Mononuclear cell (primary cell): Measurements from ENCODE around the gene FIBCD1. TPM values are rescaled to one million over a fixed set of nuclear protein-coding genes. Genes with fewer than 3 reads are reported as not detected.

Source experiments
- H3K27me3 ChIP-seq: 2 replicates; pipeline ENCODE4 v1.6.0; 2011; ENCODE audit warnings: low read length, control low read depth; ENCODE audit not compliant: insufficient read depth
- H3K4me1 ChIP-seq: 2 replicates; pipeline ENCODE4 v1.5.1; 2011; ENCODE audit warnings: mild to moderate bottlenecking, low read length, control low read depth; ENCODE audit not compliant: insufficient read depth
- H3K4me3 ChIP-seq: 2 replicates; pipeline ENCODE4 v1.5.1; 2011; ENCODE audit warnings: mild to moderate bottlenecking, low read length, moderate library complexity
- H3K9me3 ChIP-seq: 2 replicates; pipeline ENCODE4 v1.5.1; 2011; ENCODE audit warnings: low read depth, mild to moderate bottlenecking, control low read depth, low read length
- total RNA-seq: library from RNA; depleted of rRNA; stranded (reverse); fragments of >200 nt; gene quantifications from one replicate; pipeline ENCODE4 v1.2.3, GENCODE V29; 2012

Gene FIBCD1
- total RNA-seq, 1 donor = not detected

DNA sequence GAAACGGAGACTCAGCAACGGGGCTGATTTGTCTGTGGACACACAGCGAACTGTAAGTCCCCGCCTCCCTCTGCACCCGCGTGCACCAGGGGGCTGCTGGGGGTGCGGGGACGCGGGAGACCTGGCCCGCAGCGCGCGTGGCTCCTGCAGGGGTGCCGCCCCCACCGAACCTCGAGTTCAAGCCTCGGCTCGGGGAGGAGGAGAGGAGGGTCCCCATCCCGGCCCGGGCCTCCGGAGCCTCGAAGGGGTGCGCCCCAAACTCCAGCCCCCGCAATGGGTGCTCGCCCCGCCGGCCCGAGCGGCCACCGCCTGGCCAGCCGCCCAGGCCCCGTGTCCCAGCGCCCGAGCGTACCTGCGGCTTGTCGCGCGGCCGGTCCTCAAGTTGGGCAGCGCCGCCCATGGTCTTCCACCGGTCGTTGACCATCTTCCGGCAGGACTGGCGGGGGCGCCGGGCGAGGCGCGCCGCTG lies 829 bp downstream of the FIBCD1 start:
- Histone ChIP-seq H3K4me1 (peaks cover 10% of the 10 kb centered on the region), H3K9me3 (no peaks in the 10 kb centered on the region), H3K27me3 (peaks cover 44% of the 10 kb centered on the region), H3K4me3 (no peak overlapping the region)

DNA sequence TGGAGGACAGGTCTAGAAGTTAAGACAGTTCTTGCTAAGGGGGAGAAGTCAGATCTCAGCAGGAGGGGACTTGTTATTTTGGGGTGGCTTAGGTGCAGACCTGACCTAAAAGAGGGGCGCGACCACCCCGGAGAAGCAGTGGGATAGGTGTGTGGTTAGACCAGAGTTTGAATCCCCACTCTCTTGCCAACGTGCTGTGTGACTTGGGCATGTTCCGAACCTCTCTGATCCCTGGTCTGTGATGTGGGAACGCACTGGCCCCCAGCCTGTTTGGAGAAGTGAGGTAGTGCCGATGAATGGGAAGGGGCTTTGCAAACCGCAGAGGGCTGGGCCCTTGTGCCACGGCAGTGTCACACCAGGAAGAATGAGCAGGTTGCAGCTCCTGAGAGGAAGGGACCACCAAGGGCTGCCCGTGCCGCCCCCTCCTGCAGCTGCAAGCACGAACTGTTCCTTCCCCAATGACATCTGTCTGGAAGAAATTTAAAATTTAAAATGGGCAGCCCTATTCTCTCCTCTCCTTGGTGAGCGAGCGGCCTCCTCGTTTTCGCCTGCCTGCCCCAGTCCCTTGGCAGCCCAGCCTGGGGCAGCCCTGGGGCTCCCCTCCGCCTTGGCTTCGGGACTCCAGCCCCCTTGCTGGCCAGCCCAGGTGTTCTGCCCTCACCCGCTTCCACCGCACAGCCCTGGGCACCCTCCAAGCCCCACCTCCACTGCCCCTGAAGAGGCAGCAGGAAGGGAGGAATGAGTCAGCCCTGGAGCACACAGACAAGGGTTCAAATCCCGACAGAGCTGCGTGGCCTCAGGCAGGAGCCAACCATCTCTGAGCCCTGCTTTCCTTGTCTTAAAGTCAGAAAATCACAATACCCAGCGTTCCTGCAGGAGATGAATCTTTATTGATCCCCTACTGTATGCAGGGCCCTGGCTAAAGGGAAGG lies 1.6 kb downstream of the FIBCD1 start:
- H3K4me1 ChIP-seq = peaks cover 10% of the 10 kb centered on the region
- H3K9me3 ChIP-seq = no peaks in the 10 kb centered on the region
- H3K4me3 ChIP-seq = no peak overlapping the region
- peaks cover 44% of the 10 kb centered on the region for H3K27me3 ChIP-seq

DNA sequence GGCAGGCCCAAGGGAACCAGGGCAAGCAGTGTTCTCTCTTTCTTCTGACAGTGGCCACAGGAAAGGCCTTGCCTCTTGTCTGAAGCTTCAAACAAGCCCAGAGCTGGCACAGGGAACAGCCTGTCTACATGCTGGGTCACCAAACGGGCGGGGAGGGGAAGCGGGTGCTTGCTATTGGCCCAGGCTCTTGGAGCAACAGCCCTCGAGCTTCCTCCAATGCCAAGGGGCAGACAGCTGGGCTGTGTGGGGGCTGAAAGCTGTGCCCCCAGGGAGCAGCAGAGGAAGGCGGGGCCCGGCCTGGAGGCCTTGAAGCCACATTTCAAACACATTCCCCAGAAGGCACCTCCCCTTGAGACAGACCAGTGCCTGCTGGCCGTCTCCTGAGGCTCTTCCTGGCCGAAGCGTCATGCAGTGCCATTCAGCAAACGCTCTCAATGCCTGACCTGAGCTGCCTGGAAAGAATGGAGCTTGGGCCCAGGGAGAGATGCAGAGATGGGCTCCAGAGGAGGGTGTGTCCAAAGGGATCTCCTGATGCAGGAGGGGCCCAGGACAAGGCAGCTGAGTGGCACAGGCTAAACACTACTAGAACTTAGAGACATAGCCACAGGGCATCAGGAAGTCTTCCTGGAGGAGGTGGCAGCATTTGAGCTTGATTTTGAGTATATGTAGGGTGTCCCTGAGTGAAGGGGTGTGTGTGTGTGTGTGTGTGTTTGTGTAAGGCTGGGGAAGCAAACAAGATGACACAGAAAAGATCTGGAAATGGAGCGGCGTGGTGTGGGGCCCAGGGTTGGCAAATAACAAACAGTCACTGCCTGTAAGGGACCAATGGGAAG lies 2.5 kb downstream of the FIBCD1 start:
- Histone ChIP-seq H3K4me3 (no peak overlapping the region), H3K4me1 (peaks cover 10% of the 10 kb centered on the region), H3K9me3 (no peaks in the 10 kb centered on the region), H3K27me3 (peaks cover 40% of the 10 kb centered on the region)

GRCh38 chr9:130935648-130936271 lies 3.3 kb downstream of the FIBCD1 start:
- H3K9me3 ChIP-seq = no peaks in the 10 kb centered on the region
- peaks cover 33% of the 10 kb centered on the region for H3K27me3 ChIP-seq
- no peak overlapping the region for H3K4me3 ChIP-seq
- peaks cover 6% of the 10 kb centered on the region for H3K4me1 ChIP-seq

- H3K4me1 ChIP-seq = peaks cover 6% of the 10 kb centered on the region
- H3K9me3 ChIP-seq = no peaks in the 10 kb centered on the region
- H3K27me3 ChIP-seq = peaks cover 26% of the 10 kb centered on the region
- no peak overlapping the region for H3K4me3 ChIP-seq
Observed at GRCh38 chr9:130934702-130935647, 4.1 kb downstream of the FIBCD1 start.

DNA sequence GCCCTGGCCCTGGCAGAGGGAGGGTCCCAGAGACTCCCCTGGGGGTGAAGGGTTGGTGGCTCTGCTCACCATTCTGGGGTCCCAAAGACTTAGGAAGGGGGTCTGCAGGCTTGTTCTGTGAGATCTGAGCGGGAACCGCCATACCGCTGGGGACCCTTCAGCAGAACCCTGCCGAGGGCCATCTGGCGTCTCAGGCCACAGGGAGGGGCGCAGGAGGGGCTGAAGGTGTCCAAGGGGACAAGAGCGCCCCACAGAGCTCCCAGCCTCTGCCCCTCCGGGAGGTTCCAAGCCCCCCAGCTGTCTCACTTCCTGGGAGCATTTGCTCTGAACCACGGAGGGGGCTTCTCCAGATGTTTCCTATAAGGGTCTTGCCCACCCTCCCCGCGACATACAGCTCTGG lies 4.8 kb downstream of the FIBCD1 start:
- H3K4me3 ChIP-seq = no peak overlapping the region
- H3K4me1 ChIP-seq = peaks cover 5% of the 10 kb centered on the region
- H3K9me3 ChIP-seq = no peaks in the 10 kb centered on the region
- H3K27me3 ChIP-seq = peaks cover 26% of the 10 kb centered on the region

GRCh38 chr9:130933114-130934046 lies 5.7 kb downstream of the FIBCD1 start:
- peaks cover 26% of the 10 kb centered on the region for H3K27me3 ChIP-seq
- no peaks in the 10 kb centered on the region for H3K9me3 ChIP-seq
- H3K4me3 ChIP-seq = no peak overlapping the region
- H3K4me1 ChIP-seq = no peaks in the 10 kb centered on the region

GRCh38 chr9:130932255-130933079 lies 6.6 kb downstream of the FIBCD1 start:
- H3K27me3 ChIP-seq = peaks cover 20% of the 10 kb centered on the region
- H3K4me1 ChIP-seq = no peaks in the 10 kb centered on the region
- no peaks in the 10 kb centered on the region for H3K9me3 ChIP-seq
- H3K4me3 ChIP-seq = no peak overlapping the region

- Histone ChIP-seq H3K9me3 (no peaks in the 10 kb centered on the region), H3K4me1 (no peaks in the 10 kb centered on the region), H3K4me3 (no peak overlapping the region), H3K27me3 (peaks cover 13% of the 10 kb centered on the region)
Observed at GRCh38 chr9:130931508-130932254, 7.4 kb downstream of the FIBCD1 start.

DNA sequence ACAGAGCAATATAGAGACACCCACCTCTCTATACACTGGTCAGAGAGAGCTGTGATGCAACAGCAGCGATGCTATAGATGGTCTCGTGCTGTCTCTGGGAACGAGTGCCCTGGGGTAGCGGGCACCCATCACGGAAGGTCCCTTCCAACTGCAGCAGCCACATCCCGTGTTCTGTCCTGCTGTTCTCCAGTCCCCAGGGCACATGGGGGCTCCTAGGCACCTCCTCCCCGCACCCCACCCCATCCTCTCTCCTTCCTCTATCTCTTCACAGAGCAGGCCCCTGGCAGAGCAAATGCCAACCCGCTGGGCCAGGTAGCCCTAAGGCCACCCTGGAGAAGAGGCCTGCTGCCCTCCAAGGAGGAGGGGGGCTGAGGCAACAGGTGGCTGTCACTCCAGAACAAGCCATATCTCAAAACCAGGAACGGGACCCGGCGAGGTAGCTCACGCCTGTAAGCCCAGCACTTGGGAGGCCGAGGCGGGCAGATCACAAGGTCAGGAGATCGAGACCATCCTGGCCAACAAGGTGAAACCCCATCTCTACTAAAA lies 8.2 kb downstream of the FIBCD1 start:
- H3K4me3 ChIP-seq = no peak overlapping the region
- no peaks in the 10 kb centered on the region for H3K4me1 ChIP-seq
- H3K27me3 ChIP-seq = peaks cover 7% of the 10 kb centered on the region
- H3K9me3 ChIP-seq = no peaks in the 10 kb centered on the region

GRCh38 chr9:130930132-130930803 lies 8.8 kb downstream of the FIBCD1 start:
- no peak overlapping the region for H3K4me3 ChIP-seq
- H3K27me3 ChIP-seq = peaks cover 3% of the 10 kb centered on the region

More at GRCh38 chr9:130930132-130930803, 8.8 kb downstream of the FIBCD1 start:
- no peaks in the 10 kb centered on the region for H3K9me3 ChIP-seq
- H3K4me1 ChIP-seq = no peaks in the 10 kb centered on the region
